Dendritic cell treated with granulocyte-macrophage colony-stimulating factor and Interleukin-4, amounts not matched to agents 40 ng/mL and 50 ng/mL, for 4 days (primary cell): ENCODE data around the gene HS6ST2.

Experiments used
- H3K27ac Mint-ChIP-seq: one replicate; pipeline ENCODE4 v1.8.0; 2022; ENCODE audit warnings: mild to moderate bottlenecking, mixed read lengths
- H3K27me3 Mint-ChIP-seq: one replicate; pipeline ENCODE4 v1.8.0; 2022; ENCODE audit warnings: mild to moderate bottlenecking, mixed read lengths
- H3K36me3 Mint-ChIP-seq: one replicate; pipeline ENCODE4 v1.8.0; 2022; ENCODE audit warnings: low read depth, mixed read lengths
- H3K4me1 Mint-ChIP-seq: one replicate; pipeline ENCODE4 v1.8.0; 2022; ENCODE audit warnings: low read depth, mixed read lengths
- H3K4me3 Mint-ChIP-seq: one replicate; pipeline ENCODE4 v1.8.0; 2022; ENCODE audit warnings: mild to moderate bottlenecking, moderate library complexity, mixed read lengths
- H3K9me3 Mint-ChIP-seq: one replicate; pipeline ENCODE4 v1.8.0; 2022; ENCODE audit warnings: mixed read lengths
- intact Hi-C: fragments of 100-400 bp; cut with micrococcal nuclease; formaldehyde crosslinking; loops from one replicate; pipeline ENCODE4 v1.15.0; 2022

The HS6ST2 gene

DNA sequence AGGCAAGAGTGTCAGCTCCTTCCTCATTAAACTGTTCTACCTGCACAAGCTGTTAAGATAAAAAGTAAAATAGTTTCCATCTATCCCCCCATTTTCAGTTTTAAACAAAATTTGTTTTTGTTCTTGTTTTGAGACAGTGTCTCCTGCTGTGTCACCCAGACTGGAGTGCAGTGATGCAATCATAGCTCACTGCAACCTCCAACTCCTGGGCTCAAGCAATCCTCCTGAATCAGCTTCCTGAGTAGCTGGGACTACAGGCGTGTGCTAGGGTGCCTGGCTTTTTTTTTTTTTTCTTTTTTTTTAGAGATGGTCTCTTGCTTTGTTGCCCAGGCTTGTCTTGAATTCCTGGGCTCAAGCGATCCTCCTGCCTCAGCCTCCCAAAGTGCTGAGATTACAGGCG is 105.4 kb downstream of the HS6ST2 start:
- Mint-ChIP-seq H3K9me3 (no peaks in the 10 kb centered on the region), H3K4me1 (peaks cover 6% of the 10 kb centered on the region), H3K27ac (no peak overlapping the region), H3K4me3 (no peak overlapping the region), H3K27me3 (no peaks in the 10 kb centered on the region), H3K36me3 (no peaks in the 10 kb centered on the region)
- intact Hi-C loops, result no loop called here

DNA sequence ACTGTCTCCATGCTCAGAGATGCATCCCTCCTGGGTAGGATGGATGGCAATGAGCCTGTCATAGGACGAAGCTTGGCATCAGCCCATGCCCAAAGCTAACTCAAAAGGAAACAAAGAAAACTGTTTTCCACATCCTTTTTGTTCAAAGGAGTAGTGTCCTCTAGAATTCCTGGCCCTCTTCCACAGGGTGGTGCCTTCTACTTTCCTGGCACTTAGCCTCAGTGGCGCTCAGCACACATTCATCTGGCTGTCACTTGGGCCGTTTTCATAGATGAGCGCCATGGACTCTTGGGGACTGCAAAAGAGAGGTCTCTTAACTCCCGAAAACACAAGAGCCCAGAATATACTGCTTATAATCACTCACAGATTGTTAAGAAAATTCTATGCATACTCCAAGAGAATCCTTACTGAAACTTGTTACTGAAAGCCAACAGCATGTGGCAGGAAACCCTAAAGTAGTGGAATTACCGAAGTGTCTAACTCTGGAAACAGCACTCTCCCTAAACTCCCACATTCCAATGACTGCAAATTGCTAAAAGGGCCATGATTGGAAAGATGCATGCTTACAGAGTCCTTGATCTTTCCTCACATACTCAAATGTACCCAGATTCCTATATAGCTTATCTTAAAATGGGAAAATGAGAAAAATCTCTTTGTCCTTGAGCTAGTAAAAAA is 110.0 kb downstream of the HS6ST2 start:
- H3K9me3 Mint-ChIP-seq, result no peaks in the 10 kb centered on the region
- no peaks in the 10 kb centered on the region for H3K27me3 Mint-ChIP-seq
- no peak overlapping the region for H3K4me3 Mint-ChIP-seq
- no peak overlapping the region for H3K27ac Mint-ChIP-seq
- peaks cover 6% of the 10 kb centered on the region for H3K4me1 Mint-ChIP-seq
- intact Hi-C loops, result no loop called here
- no peaks in the 10 kb centered on the region for H3K36me3 Mint-ChIP-seq

DNA sequence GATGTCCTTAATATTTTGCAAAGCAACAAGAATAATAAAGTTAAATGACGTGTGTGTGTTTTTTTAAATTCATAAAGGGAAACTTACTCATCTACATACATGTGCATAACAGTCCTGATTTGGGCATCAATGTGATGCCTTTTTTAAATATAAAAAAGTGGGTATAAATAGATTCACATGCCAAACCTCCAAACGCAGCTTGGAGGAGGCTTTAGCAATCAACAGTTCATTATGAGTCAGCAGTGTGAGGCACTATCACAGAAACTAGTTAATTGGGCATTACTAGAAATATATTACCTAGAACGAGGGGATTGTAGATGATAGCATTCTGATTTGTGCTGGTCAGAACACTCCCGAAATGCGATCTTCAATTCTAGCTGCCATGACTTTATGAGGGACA is 115.1 kb downstream of the HS6ST2 start:
- H3K36me3 Mint-ChIP-seq, result no peaks in the 10 kb centered on the region
- no peaks in the 10 kb centered on the region for H3K9me3 Mint-ChIP-seq
- H3K4me1 Mint-ChIP-seq, result no peaks in the 10 kb centered on the region

DNA sequence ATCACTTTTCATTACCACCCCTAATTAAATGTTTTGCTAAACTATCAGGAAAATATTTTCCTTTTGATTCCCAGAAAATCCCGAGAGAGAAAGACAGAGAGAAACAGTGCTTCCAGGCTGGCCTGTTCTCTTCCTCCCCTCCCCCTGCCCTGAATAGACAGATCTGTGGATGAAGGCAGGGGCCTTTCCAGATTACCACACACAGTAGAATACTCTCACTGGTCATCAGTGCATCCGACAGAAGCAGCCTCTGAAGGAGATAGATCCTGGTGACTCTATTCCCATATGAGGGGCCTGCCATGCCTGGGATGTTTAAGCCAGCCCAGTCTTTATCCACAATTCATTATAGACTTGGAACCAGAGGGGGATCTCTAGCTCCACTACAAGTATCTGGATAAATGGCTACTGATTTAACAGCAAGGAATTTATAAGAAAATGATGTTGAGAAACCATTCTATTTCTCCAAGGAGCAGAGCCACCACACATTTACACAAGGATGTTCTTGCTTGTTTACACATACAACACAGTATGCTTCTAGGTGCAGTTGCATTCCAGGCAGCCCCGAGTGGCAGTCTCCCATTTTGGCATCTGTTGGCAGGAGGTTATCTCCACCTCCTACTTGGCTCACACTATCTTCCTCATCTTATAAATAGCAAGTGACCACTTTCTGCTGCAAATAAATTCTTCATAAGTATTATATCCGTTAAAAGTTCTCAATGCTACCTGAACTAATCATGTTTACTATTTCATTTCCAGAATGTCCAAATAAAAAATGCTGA is 115.8 kb downstream of the HS6ST2 start:
- H3K9me3 Mint-ChIP-seq, result no peaks in the 10 kb centered on the region
- no peaks in the 10 kb centered on the region for H3K4me1 Mint-ChIP-seq
- intact Hi-C loops, result no loop called here
- H3K27ac Mint-ChIP-seq, result no peak overlapping the region
- no peak overlapping the region for H3K4me3 Mint-ChIP-seq
- H3K36me3 Mint-ChIP-seq, result no peaks in the 10 kb centered on the region
- H3K27me3 Mint-ChIP-seq, result no peaks in the 10 kb centered on the region

More for the DNA sequence above, 115.1 kb downstream of the HS6ST2 start:
- Mint-ChIP-seq H3K27ac (no peak overlapping the region), H3K27me3 (no peaks in the 10 kb centered on the region), H3K4me3 (no peak overlapping the region)
- intact Hi-C loops, result no loop called here

DNA sequence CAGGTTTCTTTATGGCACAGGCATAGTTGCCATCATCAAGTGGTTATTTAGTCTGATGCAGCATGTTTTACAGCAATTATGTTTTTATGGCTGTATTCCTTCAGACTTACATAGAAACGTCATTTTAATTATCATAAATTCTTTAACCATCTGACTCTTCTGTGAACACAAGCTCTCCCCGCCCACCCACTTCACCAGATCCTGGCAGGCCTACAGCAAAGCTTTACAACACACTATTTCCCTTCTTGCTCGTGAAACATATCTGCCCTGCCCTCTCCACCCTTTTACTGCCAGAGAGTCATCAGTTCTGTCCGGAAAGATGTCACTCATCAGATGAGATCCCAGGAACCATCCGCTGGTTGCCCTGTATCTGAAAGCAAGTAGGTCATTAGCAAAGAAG is 120.5 kb downstream of the HS6ST2 start:
- Mint-ChIP-seq H3K4me1 (no peaks in the 10 kb centered on the region), H3K36me3 (no peaks in the 10 kb centered on the region), H3K9me3 (no peaks in the 10 kb centered on the region), H3K27me3 (no peaks in the 10 kb centered on the region), H3K27ac (no peak overlapping the region), H3K4me3 (no peak overlapping the region)
- intact Hi-C loops, result no loop called here

DNA sequence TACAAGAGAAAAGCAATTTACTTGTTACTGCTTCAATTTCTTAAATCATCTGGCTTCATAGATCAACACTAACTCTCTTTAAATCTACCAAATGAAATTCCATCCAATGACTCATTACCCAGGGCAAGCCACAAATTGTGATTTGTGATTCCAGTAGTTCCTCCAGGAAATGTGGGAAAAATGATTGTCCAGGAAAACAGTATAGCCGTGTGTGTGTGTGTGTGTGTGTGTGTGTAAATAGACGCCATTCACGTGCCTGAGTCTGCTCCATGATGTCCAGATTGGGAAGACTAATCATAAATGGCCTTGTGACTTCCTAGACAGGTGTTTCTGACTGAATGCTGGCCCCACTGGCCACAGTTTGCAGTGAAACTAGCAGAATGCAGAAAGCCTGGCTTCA is 121.3 kb downstream of the HS6ST2 start:
- no peak overlapping the region for H3K27ac Mint-ChIP-seq
- intact Hi-C loops, result no loop called here
- H3K4me3 Mint-ChIP-seq, result no peak overlapping the region
- H3K4me1 Mint-ChIP-seq, result no peaks in the 10 kb centered on the region
- no peaks in the 10 kb centered on the region for H3K9me3 Mint-ChIP-seq
- no peaks in the 10 kb centered on the region for H3K36me3 Mint-ChIP-seq
- H3K27me3 Mint-ChIP-seq, result no peaks in the 10 kb centered on the region

DNA sequence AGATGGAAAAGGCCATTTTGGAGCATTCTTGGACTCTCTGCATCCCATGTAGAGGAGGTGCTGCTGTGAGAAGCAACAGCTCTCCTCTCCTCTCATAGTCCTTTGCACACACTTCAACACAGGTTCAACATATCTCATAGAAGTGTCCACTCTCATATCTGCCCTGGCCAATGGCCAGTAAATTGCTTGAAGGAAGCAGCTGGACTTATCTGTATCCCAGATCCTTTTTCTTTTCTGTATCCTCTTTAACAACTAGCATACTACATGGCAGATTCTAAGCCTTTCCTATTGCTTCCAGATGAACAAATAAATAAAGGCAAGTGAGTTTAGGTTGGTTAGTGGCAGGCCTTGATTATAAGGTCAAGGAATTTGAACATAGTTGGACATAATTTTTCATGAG is 122.0 kb downstream of the HS6ST2 start:
- no peak overlapping the region for H3K4me3 Mint-ChIP-seq
- no peak overlapping the region for H3K27ac Mint-ChIP-seq
- no peaks in the 10 kb centered on the region for H3K27me3 Mint-ChIP-seq
- no peaks in the 10 kb centered on the region for H3K9me3 Mint-ChIP-seq
- H3K36me3 Mint-ChIP-seq, result no peaks in the 10 kb centered on the region
- intact Hi-C loops, result no loop called here
- H3K4me1 Mint-ChIP-seq, result no peaks in the 10 kb centered on the region

DNA sequence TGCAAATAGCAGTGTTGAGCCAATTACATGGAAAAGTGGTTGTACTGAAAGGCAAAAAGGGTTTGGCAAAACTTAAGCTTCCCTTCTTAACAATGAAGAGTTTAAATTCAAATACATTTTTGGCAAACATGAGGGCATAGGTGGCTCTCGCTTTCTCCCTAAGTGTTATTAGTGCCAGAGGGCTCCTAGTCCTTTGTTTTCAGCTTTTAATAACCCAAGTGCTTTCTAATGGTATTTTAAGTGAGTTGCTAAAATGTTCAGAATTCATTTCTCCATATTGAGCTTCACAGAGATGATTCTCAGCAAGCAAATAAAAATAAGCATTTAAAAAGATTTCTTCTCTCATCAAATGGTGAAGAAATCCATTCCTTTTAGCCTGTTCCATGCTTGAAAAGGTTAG is 123.7 kb downstream of the HS6ST2 start:
- H3K4me1 Mint-ChIP-seq, result no peaks in the 10 kb centered on the region
- H3K27me3 Mint-ChIP-seq, result no peaks in the 10 kb centered on the region
- H3K27ac Mint-ChIP-seq, result no peak overlapping the region
- no peaks in the 10 kb centered on the region for H3K9me3 Mint-ChIP-seq
- intact Hi-C loops, result no loop called here
- H3K4me3 Mint-ChIP-seq, result no peak overlapping the region
- no peaks in the 10 kb centered on the region for H3K36me3 Mint-ChIP-seq

DNA sequence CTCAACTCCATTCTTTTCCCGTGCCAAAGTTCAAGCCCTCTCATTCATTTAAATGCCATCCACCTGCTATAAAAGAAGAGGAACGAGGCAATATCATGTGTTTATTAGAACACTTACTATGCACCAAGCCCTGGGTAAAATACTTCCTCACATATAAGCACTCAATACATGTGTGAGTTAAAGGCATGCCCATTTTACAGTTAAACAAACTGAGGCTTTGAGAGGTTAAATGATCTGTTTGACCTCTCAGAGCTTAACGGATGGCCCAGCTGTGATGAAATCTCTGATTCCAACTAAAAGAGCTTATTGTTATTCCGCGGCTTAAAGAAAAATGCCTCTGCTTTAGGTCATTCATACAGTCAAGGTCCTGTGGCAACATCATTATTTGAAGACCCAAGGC is 124.3 kb downstream of the HS6ST2 start:
- Mint-ChIP-seq H3K27me3 (no peaks in the 10 kb centered on the region), H3K4me3 (no peak overlapping the region), H3K36me3 (no peaks in the 10 kb centered on the region), H3K4me1 (no peaks in the 10 kb centered on the region), H3K9me3 (no peaks in the 10 kb centered on the region), H3K27ac (no peak overlapping the region)
- intact Hi-C loops, result no loop called here

DNA sequence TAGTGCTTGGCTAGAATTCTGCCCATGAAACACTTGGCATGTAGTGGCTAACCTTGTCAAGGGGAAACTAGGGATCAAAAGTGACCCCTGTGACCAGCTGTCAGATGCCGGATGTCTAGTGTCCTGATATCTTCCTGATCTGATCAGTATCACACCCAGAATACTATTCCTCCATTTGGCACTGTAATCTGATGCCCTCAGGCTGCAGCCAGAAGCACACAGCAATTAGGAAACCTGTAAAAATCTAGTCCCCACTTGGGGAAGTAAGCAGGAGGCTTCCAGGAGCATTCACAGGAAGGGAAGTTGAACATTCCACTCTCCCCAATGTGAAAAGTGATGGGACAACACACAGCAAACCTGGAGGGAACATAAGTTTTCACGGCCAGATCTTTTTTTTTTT is 125.1 kb downstream of the HS6ST2 start:
- H3K36me3 Mint-ChIP-seq, result no peaks in the 10 kb centered on the region
- no peak overlapping the region for H3K4me3 Mint-ChIP-seq
- no peak overlapping the region for H3K27ac Mint-ChIP-seq
- intact Hi-C loops, result no loop called here
- H3K4me1 Mint-ChIP-seq, result no peaks in the 10 kb centered on the region
- no peaks in the 10 kb centered on the region for H3K27me3 Mint-ChIP-seq
- no peaks in the 10 kb centered on the region for H3K9me3 Mint-ChIP-seq

DNA sequence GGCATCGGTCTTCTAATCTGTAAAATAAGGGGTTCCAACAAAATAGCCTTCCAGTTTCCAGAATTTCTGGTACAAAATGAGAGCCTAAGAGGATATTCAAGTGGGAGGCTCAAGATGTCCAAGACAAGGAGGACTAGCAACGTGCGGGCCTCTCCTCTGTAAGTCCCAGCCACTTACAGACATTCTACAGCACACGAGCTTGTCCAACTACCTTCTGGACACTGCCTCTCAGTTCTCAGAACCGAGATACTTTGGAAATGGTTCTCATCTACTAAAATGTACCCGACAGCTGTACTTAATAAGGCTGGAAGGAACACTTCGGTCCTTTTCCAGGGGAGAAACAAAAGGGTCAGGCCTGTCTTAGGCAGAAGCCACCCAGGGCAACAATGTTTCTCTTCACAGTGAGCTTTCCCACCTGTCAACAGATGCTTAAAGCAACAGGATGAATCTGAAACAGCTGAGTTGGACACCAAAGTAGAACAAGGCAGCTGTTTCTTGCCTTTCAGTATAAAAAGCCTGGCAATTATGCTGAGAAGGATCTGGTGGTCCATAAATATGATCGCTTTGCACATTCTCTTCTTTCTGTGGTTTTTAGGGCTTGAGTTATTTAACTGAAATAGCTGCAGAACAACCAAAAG is 127.0 kb downstream of the HS6ST2 start:
- H3K27me3 Mint-ChIP-seq, result no peaks in the 10 kb centered on the region
- intact Hi-C loops, result no loop called here
- no peak overlapping the region for H3K4me3 Mint-ChIP-seq
- H3K4me1 Mint-ChIP-seq, result no peaks in the 10 kb centered on the region
- no peaks in the 10 kb centered on the region for H3K36me3 Mint-ChIP-seq
- no peaks in the 10 kb centered on the region for H3K9me3 Mint-ChIP-seq
- no peak overlapping the region for H3K27ac Mint-ChIP-seq

DNA sequence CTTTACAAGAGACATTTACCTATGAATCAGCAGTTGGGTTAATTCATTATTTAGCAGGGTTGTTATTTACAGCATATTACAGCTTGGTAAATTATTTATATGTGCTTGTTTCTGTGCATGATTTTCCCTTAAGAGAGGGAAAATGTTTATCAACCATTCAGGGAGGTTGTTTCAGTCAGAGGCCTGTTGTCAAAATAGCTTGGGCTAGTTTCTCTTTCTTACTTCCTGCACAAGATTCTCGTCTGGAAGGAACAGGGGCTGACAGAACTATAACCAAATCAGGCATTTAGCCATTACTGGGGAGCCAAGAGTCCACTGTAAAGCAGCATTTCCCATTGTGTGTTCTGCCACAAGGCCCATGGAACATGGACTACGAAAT is 135.8 kb downstream of the HS6ST2 start:
- intact Hi-C loops, result no loop called here
- Mint-ChIP-seq H3K4me1 (no peaks in the 10 kb centered on the region), H3K36me3 (no peaks in the 10 kb centered on the region), H3K9me3 (no peaks in the 10 kb centered on the region), H3K4me3 (no peak overlapping the region), H3K27me3 (no peaks in the 10 kb centered on the region), H3K27ac (no peak overlapping the region)

DNA sequence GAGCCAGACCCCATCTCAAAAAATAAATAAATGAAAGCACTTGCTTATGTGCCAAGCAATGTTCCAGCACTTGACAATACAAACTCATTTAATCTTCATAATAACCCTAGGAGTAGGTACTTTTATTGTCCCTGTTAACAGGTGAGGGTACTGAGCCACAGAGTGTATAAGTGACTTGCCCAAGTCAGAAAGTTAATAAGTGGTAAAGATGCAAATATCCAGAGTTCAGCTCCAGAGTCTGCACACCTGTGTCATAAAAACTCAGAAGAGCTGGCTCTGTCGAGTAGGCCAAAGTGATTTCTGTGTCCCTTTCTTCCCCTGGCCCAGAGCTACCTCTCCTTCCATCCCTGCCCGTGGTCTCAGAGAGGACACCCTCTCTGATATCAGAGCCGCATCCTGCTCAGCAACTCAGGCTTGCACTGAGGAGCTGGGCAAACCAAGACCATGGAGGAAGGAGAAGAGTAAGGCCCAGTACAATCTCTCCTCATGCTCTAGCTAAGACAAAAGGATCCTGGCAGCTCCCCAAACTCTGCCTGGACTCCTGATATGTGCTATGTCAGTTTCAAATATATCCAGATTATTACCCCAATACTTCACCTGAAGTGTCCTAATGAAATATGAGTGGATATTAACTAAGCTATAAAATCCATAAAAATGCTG is 136.3 kb downstream of the HS6ST2 start:
- Mint-ChIP-seq H3K27ac (no peak overlapping the region), H3K4me3 (no peak overlapping the region), H3K9me3 (no peaks in the 10 kb centered on the region), H3K36me3 (no peaks in the 10 kb centered on the region), H3K4me1 (no peaks in the 10 kb centered on the region), H3K27me3 (no peaks in the 10 kb centered on the region)
- intact Hi-C loops, result no loop called here

DNA sequence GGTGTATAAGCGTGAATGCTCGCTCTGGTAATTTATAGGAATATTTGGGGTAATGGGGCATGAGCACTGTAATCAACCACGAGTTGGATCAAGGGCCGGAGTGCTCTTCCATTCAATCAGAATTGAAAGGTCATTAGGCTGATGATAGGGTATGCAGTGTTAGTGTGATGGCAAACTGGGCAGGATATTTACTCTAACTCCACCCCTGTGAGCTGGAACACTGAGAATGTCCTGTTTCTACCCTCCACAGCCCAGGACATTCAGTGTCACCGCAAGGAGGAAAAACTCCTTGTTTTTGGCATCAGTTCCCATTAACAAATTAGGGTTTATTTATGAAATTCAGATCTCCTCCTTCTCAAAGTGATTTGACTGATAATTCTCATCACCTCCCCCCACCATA is 137.8 kb downstream of the HS6ST2 start:
- no peaks in the 10 kb centered on the region for H3K36me3 Mint-ChIP-seq
- H3K4me1 Mint-ChIP-seq, result no peaks in the 10 kb centered on the region
- H3K9me3 Mint-ChIP-seq, result no peaks in the 10 kb centered on the region
- intact Hi-C loops, result no loop called here
- H3K4me3 Mint-ChIP-seq, result no peak overlapping the region
- no peaks in the 10 kb centered on the region for H3K27me3 Mint-ChIP-seq
- H3K27ac Mint-ChIP-seq, result no peak overlapping the region
